ENCODE results near the gene SORCS2. TPM values are rescaled to one million over a fixed set of nuclear protein-coding genes. Genes with fewer than 3 reads are reported as not detected.
A peak's percentile ranks its signal among the peaks of the same experiment; 100 is the strongest.

Gene SORCS2
- total RNA-seq, 3 donors from 2014 or later, result 0.66 to 1.3 (median 0.80) TPM

GRCh38 chr4:7286170-7286569 lies 93.8 kb downstream of the SORCS2 start:
- Histone ChIP-seq H3K36me3 (no peaks in the 10 kb centered on the region), H3K27me3 (peaks cover 0 to 3% of the 10 kb centered on the region in 2 donors), H3K4me3 (peak overlapping the region in 2 of 3 donors; percentile 7 to 31), H3K27ac (peak overlapping the region; percentile 36 to 43), H3K4me1 (no peaks in the 10 kb centered on the region), H3K9me3 (no peaks in the 10 kb centered on the region)
- TF ChIP-seq POLR2AphosphoS5 (IDR thresholded peaks at IDR 0.05), result no peak
- TF ChIP-seq CTCF (IDR thresholded peaks at IDR 0.05), result no peak
- no peak for TF ChIP-seq POLR2A (IDR thresholded peaks at IDR 0.05)
- intact Hi-C loops (cut with DNase I; ENCODE audit: low total_unique reads), result no loop called here
- DNase-seq (ENCODE audit: low spot score in 2 of 2), result peak in 1 of 2 donors; percentile 60

GRCh38 chr4:7286798-7287197 lies 94.5 kb downstream of the SORCS2 start:
- Histone ChIP-seq H3K4me1 (no peaks in the 10 kb centered on the region), H3K4me3 (no peak overlapping the region), H3K36me3 (no peaks in the 10 kb centered on the region), H3K9me3 (no peaks in the 10 kb centered on the region), H3K27me3 (peaks cover 0 to 3% of the 10 kb centered on the region in 2 donors), H3K27ac (no peak overlapping the region)
- no peak for DNase-seq (ENCODE audit: low spot score in 2 of 2)
- intact Hi-C loops (cut with DNase I; ENCODE audit: low total_unique reads), result no loop called here
- TF ChIP-seq CTCF (IDR thresholded peaks at IDR 0.05), result no peak
- no peak for TF ChIP-seq POLR2AphosphoS5 (IDR thresholded peaks at IDR 0.05)
- no peak for TF ChIP-seq POLR2A (IDR thresholded peaks at IDR 0.05)

- H3K27ac ChIP-seq, result no peak overlapping the region
- H3K4me3 ChIP-seq, result no peak overlapping the region
- H3K27me3 ChIP-seq, result peaks cover 0 to 3% of the 10 kb centered on the region in 2 donors
- intact Hi-C loops (cut with DNase I; ENCODE audit: low total_unique reads), result no loop called here
- TF ChIP-seq POLR2A (IDR thresholded peaks at IDR 0.05) (no peak), POLR2AphosphoS5 (IDR thresholded peaks at IDR 0.05) (no peak), CTCF (IDR thresholded peaks at IDR 0.05) (no peak)
- no peaks in the 10 kb centered on the region for H3K36me3 ChIP-seq
- H3K4me1 ChIP-seq, result no peaks in the 10 kb centered on the region
- no peaks in the 10 kb centered on the region for H3K9me3 ChIP-seq
- no peak for DNase-seq (ENCODE audit: low spot score in 2 of 2)
Observed at GRCh38 chr4:7287274-7287917, 95.1 kb downstream of the SORCS2 start.

GRCh38 chr4:7287918-7288280 lies 95.6 kb downstream of the SORCS2 start:
- H3K27me3 ChIP-seq, result peaks cover 0 to 3% of the 10 kb centered on the region in 2 donors
- no peak overlapping the region for H3K4me3 ChIP-seq
- H3K9me3 ChIP-seq, result no peaks in the 10 kb centered on the region
- intact Hi-C loops (cut with DNase I; ENCODE audit: low total_unique reads), result no loop called here
- no peak overlapping the region for H3K27ac ChIP-seq
- no peak for DNase-seq (ENCODE audit: low spot score in 2 of 2)
- no peaks in the 10 kb centered on the region for H3K36me3 ChIP-seq
- H3K4me1 ChIP-seq, result no peaks in the 10 kb centered on the region
- TF ChIP-seq POLR2A (IDR thresholded peaks at IDR 0.05) (no peak), CTCF (IDR thresholded peaks at IDR 0.05) (no peak), POLR2AphosphoS5 (IDR thresholded peaks at IDR 0.05) (no peak)

- H3K27me3 ChIP-seq, result peaks cover 0 to 3% of the 10 kb centered on the region in 2 donors
- TF ChIP-seq POLR2AphosphoS5 (IDR thresholded peaks at IDR 0.05), result no peak
- TF ChIP-seq CTCF (IDR thresholded peaks at IDR 0.05), result no peak
- TF ChIP-seq POLR2A (IDR thresholded peaks at IDR 0.05), result no peak
- intact Hi-C loops (cut with DNase I; ENCODE audit: low total_unique reads), result no loop called here
Observed at GRCh38 chr4:7288751-7289523, 96.6 kb downstream of the SORCS2 start.

More at GRCh38 chr4:7288751-7289523, 96.6 kb downstream of the SORCS2 start:
- Histone ChIP-seq H3K4me3 (no peak overlapping the region), H3K27ac (no peak overlapping the region), H3K4me1 (no peaks in the 10 kb centered on the region), H3K9me3 (no peaks in the 10 kb centered on the region), H3K36me3 (no peaks in the 10 kb centered on the region)
- DNase-seq (ENCODE audit: low spot score in 2 of 2), result no peak

All from breast epithelium (tissue), 4 donors.